Lower leg skin (tissue), 4 donors: ENCODE data around the gene ADD2. TPM values are rescaled to one million over a fixed set of nuclear protein-coding genes. Genes with fewer than 3 reads are reported as not detected.

Experiments
- DNase-seq, 2 donors: peaks; one replicate each; pipeline ENCODE4 v3.0.0-alpha.2; 2019; ENCODE audit warnings: low spot score in 2 of 2
- H3K4me3 ChIP-seq: fragments of 200-600 bp; sonication (generic); 2 replicates; pipeline ENCODE4 v1.5.1; 2017; ENCODE audit warnings: mild to moderate bottlenecking, low read depth; ENCODE audit not compliant: poor library complexity, severe bottlenecking
- CTCF ChIP-seq, 3 donors: fragments of 450-650 bp; IDR thresholded peaks; one replicate each; pipeline ENCODE4 v1.5.1; 2016; ENCODE audit warnings: antibody characterized with exemption in 3 of 3, mild to moderate bottlenecking in 3 of 3, moderate library complexity in 2 of 3
- POLR2A ChIP-seq, 2 donors: fragments of 450-650 bp; IDR thresholded peaks; one replicate each; pipeline ENCODE4 v1.6.1; 2016 to 2017; ENCODE audit warnings: antibody characterized with exemption in 2 of 2, mild to moderate bottlenecking in 1 of 2, moderate library complexity in 1 of 2
- WGBS, 2 donors: methylation state at CpG; one replicate each; pipeline ENCODE4 v1.1.5; 2018; 5-methylcytosine and 5-hydroxymethylcytosine counted together
- intact Hi-C: fragments of 100-400 bp; cut with DNase I; formaldehyde crosslinking; loops from one replicate; pipeline ENCODE4 v1.15.0; 2023; ENCODE audit warnings: low total_unique reads
- total RNA-seq, 4 donors: library from RNA; depleted of rRNA; stranded (reverse); fragments of >200 nt; gene quantifications; one replicate each; pipeline ENCODE4 v1.1.0, GENCODE V29; 2016

Gene ADD2
- total RNA-seq, 4 donors from 2014 or later: 0.17 to 1.2 (median 0.54) TPM

GRCh38 chr2:70779491-70779890, 11.5 kb upstream of the ADD2 start:
- TF ChIP-seq CTCF (IDR thresholded peaks at IDR 0.05) (no peak), POLR2A (IDR thresholded peaks at IDR 0.05) (no peak)
- WGBS, 2 donors: 55 to 58% methylated on average over 3 of the region's 3 CpGs
- intact Hi-C loops: no loop called here

GRCh38 chr2:70778676-70779075, 10.7 kb upstream of the ADD2 start:
- 53 to 58% methylated on average over 1 of the region's 1 CpG for WGBS, 2 donors
- no peak for DNase-seq
- no peak overlapping the region for H3K4me3 ChIP-seq
- no peak for TF ChIP-seq POLR2A (IDR thresholded peaks at IDR 0.05)
- TF ChIP-seq CTCF (IDR thresholded peaks at IDR 0.05): no peak
- intact Hi-C loops: no loop called here

More at GRCh38 chr2:70779491-70779890, 11.5 kb upstream of the ADD2 start:
- no peak for DNase-seq
- no peak overlapping the region for H3K4me3 ChIP-seq

DNA sequence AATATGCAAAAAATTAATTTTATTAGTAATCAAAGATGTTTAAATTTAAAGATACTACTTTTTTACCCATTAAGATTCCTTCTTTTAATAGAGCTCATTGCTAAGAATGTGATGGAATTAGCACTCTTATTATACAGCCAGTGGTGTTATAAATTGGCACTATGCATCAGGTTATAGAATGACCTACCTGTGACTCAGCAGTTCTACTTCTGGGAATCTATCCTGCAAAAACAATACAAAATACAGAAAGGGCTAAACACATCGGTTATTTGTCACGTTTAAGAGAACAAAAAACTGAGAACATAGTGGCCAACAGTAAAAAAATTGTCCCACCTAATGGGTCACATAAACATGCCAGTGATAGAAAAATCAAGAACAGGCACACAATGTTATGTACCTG, 9.4 kb upstream of the ADD2 start:
- H3K4me3 ChIP-seq: no peak overlapping the region
- no peak for DNase-seq
- WGBS, 2 donors: 48 to 55% methylated on average over 2 of the region's 2 CpGs
- TF ChIP-seq CTCF (IDR thresholded peaks at IDR 0.05) (no peak), POLR2A (IDR thresholded peaks at IDR 0.05) (no peak)
- intact Hi-C loops: no loop called here

GRCh38 chr2:70776266-70776665, 8.3 kb upstream of the ADD2 start:
- no peak for TF ChIP-seq POLR2A (IDR thresholded peaks at IDR 0.05)
- TF ChIP-seq CTCF (IDR thresholded peaks at IDR 0.05): no peak
- H3K4me3 ChIP-seq: no peak overlapping the region
- WGBS, 2 donors: 91 to 96% methylated on average over 3 of the region's 3 CpGs
- intact Hi-C loops: no loop called here
- no peak for DNase-seq

- no peak for TF ChIP-seq POLR2A (IDR thresholded peaks at IDR 0.05)
- no peak for TF ChIP-seq CTCF (IDR thresholded peaks at IDR 0.05)
- no peak overlapping the region for H3K4me3 ChIP-seq
- 21 to 34% methylated on average over 2 of the region's 2 CpGs for WGBS, 2 donors
- DNase-seq: no peak
- intact Hi-C loops: no loop called here
Observed at GRCh38 chr2:70775141-70775540, 7.1 kb upstream of the ADD2 start.

GRCh38 chr2:70772486-70773155, 4.6 kb upstream of the ADD2 start:
- intact Hi-C loops: no loop called here
- H3K4me3 ChIP-seq: no peak overlapping the region
- TF ChIP-seq POLR2A (IDR thresholded peaks at IDR 0.05) (no peak), CTCF (IDR thresholded peaks at IDR 0.05) (no peak)
- no peak for DNase-seq
- 81 to 88% methylated on average over 2 of the region's 2 CpGs for WGBS, 2 donors
